Suprapubic skin (tissue), 4 donors: ENCODE results near the gene PARD3B.

Experiments used
- EP300 ChIP-seq: sonication (generic); formaldehyde crosslinking; IDR thresholded peaks from one replicate; pipeline ENCODE4 v1.6.1; 2017; ENCODE audit warnings: antibody characterized with exemption
- POLR2AphosphoS5 ChIP-seq, 3 donors: sonication (generic); formaldehyde crosslinking; IDR thresholded peaks; one replicate each; pipeline ENCODE4 v1.6.1; 2017; ENCODE audit warnings: antibody characterized with exemption in 3 of 3
- TF ChIP-seq, protein P1 (sequence below), 2 donors: fragments of 200-600 bp in 1 of 2; fragments of 450-650 bp in 1 of 2; sonication (generic) in 1 of 2; IDR thresholded peaks; one replicate each; pipeline ENCODE4 v1.5.1; 2016 to 2019; ENCODE audit warnings: antibody characterized with exemption in 2 of 2, mild to moderate bottlenecking in 1 of 2, moderate library complexity in 1 of 2

DNA sequence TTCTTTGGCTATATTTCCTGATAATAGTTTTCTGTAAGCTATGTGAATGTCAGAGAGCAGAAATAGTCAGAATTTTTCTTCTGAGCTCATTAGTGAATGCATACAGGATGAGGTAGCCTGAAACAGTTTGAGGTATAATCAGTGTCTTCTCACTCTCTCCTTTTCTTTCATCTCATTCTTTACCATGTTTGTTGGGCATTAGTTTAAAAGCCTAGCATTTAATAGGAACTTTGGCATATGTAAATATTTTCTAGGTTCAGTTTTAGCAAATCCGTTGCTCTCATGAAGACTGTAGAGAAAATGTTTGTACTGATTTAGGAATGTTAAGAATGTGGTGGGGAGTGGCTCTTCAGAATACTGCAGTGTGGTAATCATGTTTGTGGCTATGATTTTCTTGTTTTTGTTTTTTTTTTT lies 119.4 kb downstream of the PARD3B start:
- TF ChIP-seq, protein P1, sequence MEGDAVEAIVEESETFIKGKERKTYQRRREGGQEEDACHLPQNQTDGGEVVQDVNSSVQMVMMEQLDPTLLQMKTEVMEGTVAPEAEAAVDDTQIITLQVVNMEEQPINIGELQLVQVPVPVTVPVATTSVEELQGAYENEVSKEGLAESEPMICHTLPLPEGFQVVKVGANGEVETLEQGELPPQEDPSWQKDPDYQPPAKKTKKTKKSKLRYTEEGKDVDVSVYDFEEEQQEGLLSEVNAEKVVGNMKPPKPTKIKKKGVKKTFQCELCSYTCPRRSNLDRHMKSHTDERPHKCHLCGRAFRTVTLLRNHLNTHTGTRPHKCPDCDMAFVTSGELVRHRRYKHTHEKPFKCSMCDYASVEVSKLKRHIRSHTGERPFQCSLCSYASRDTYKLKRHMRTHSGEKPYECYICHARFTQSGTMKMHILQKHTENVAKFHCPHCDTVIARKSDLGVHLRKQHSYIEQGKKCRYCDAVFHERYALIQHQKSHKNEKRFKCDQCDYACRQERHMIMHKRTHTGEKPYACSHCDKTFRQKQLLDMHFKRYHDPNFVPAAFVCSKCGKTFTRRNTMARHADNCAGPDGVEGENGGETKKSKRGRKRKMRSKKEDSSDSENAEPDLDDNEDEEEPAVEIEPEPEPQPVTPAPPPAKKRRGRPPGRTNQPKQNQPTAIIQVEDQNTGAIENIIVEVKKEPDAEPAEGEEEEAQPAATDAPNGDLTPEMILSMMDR (IDR thresholded peaks at IDR 0.05) = no peak
- TF ChIP-seq POLR2AphosphoS5 (IDR thresholded peaks at IDR 0.05) (no peak), EP300 (no peak)
